K562 (cell line): ENCODE data around the gene SLC6A8. TPM values are rescaled to one million over a fixed set of nuclear protein-coding genes. Genes with fewer than 3 reads are reported as not detected.

ENCODE experiments used
- ATAC-seq: fragments of 200-7000 bp; cut with Tn5 transposase; 3 replicates; pipeline ENCODE4 v1.9.1; 2020; ENCODE audit warnings: moderate library complexity
- BruUV-seq: library from RNA; stranded (reverse); fragments of 400-500 nt; replicated peaks from 2 replicates; lab custom pipeline; 2021; lab: Mats Ljungman, UMichigan
- CTCF ChIA-PET: fragments of 300-600 bp; formaldehyde crosslinking; extraction: SDS; loops from one replicate; lab custom pipeline; 2021; ENCODE audit warnings: low intra/inter-chr PET ratio; lab: Yijun Ruan, JAX
- POLR2A ChIA-PET: fragments of 300-600, 350-650 bp; sonication (Branson Sonifier 250); formaldehyde crosslinking; extraction: SDS; loops from one replicate; lab custom pipeline; 2021; ENCODE audit warnings: antibody characterized with exemption, inconsistent platforms; lab: Yijun Ruan, JAX
- DNase-seq, 4 experiments: peaks; one replicate each; pipeline versions ENCODE4 v3.0.0 to v3.0.0-alpha.2; 2011 to 2018; ENCODE audit warnings: low spot score in 3 of 4, mixed read lengths in 3 of 4; ENCODE audit errors: extremely low read depth in 1 of 4
- FAIRE-seq: peaks from 2 replicates; lab custom pipeline; 2011; peaks lifted over from hg19 to GRCh38; lab: Jason Lieb, UNC
- H2AFZ ChIP-seq: 2 replicates; pipeline ENCODE4 v1.6.0; 2011; ENCODE audit warnings: low read depth, low read length, control low read depth, inconsistent platforms
- H3K27ac ChIP-seq: fragments of 200-600 bp; 3 replicates; pipeline ENCODE4 v1.8.0; 2011; ENCODE audit warnings: low read depth, mild to moderate bottlenecking, control low read depth, inconsistent platforms, low read length, moderate library complexity, mixed read lengths; ENCODE audit errors: extremely low read depth
- H3K27me3 ChIP-seq, 2 experiments: fragments of 300-600 bp in 1 of 2; 2 replicates in 1 of 2; 3 replicates in 1 of 2; pipeline versions ENCODE4 v1.6.0 to v1.8.0; 2011; ENCODE audit warnings: inconsistent platforms in 2 of 2, low read length in 2 of 2, mild to moderate bottlenecking in 1 of 2, mixed read lengths in 1 of 2, moderate library complexity in 1 of 2; ENCODE audit not compliant: control insufficient read depth in 2 of 2, insufficient read depth in 2 of 2
- H3K36me3 ChIP-seq: fragments of 300-600 bp; 3 replicates; pipeline ENCODE4 v1.8.0; 2011; ENCODE audit warnings: mild to moderate bottlenecking, low read length, inconsistent platforms; ENCODE audit not compliant: control insufficient read depth, insufficient read depth
- H3K4me1 ChIP-seq, 2 experiments: fragments of 200-600 bp in 1 of 2; replicated peaks in 1 of 2; 2 replicates in 1 of 2; 3 replicates in 1 of 2; pipeline versions ENCODE4 v1.5.1 to v1.8.0; 2011; ENCODE audit warnings: inconsistent platforms in 2 of 2, low read length in 2 of 2, mild to moderate bottlenecking in 1 of 2, mixed read lengths in 1 of 2, moderate library complexity in 1 of 2; ENCODE audit not compliant: control insufficient read depth in 2 of 2, insufficient read depth in 2 of 2
- H3K4me2 ChIP-seq: 2 replicates; pipeline ENCODE4 v1.6.1; 2011; ENCODE audit warnings: low read length, control low read depth, inconsistent platforms, mixed read lengths; ENCODE audit not compliant: insufficient read depth
- H3K4me3 ChIP-seq: fragments of 200-600 bp; sonication (generic), shearing (Covaris generic); 2 replicates; pipeline ENCODE4 v1.5.1; 2016; ENCODE audit warnings: control low read depth, inconsistent platforms
- H3K79me2 ChIP-seq: fragments of 200-600 bp; 3 replicates; pipeline ENCODE4 v1.8.0; 2011; ENCODE audit warnings: low read length, inconsistent platforms; ENCODE audit not compliant: control insufficient read depth, insufficient read depth
- H3K9ac ChIP-seq, 2 experiments: 2 replicates each; pipeline versions ENCODE4 v1.6.0 to v1.6.1; 2011; ENCODE audit warnings: low read depth in 2 of 2, low read length in 2 of 2, control low read depth in 1 of 2, inconsistent platforms in 1 of 2, mild to moderate bottlenecking in 1 of 2, mixed read lengths in 1 of 2; ENCODE audit not compliant: insufficient read depth in 1 of 2
- H3K9me1 ChIP-seq: one replicate; pipeline ENCODE4 v1.6.0; 2011; ENCODE audit warnings: inconsistent platforms, mild to moderate bottlenecking, low read length, moderate library complexity; ENCODE audit not compliant: control insufficient read depth, insufficient read depth
- H3K9me3 ChIP-seq: replicated peaks from 2 replicates; pipeline ENCODE4 v1.5.1; 2011; ENCODE audit warnings: low read depth, low read length, inconsistent platforms; ENCODE audit not compliant: control insufficient read depth, insufficient read depth
- H4K20me1 ChIP-seq: replicated peaks from 2 replicates; pipeline ENCODE4 v1.6.1; 2011; ENCODE audit warnings: low read length, inconsistent platforms, mixed read lengths; ENCODE audit not compliant: control insufficient read depth, insufficient read depth
- DPF2 ChIP-seq: fragments of 450-650 bp; IDR thresholded peaks from 2 replicates; pipeline ENCODE4 v1.6.1; 2016
- HDAC3 ChIP-seq: fragments of 450-650 bp; IDR thresholded peaks from 2 replicates; pipeline ENCODE4 v1.6.1; 2018; ENCODE audit warnings: borderline replicate concordance, mild to moderate bottlenecking, moderate library complexity; ENCODE audit not compliant: partially characterized antibody
- POLR2B ChIP-seq: fragments of 450-650 bp; IDR thresholded peaks from 2 replicates; pipeline ENCODE4 v1.6.1; 2018; ENCODE audit warnings: low read depth; ENCODE audit not compliant: partially characterized antibody
- SRSF9 ChIP-seq: fragments of 200-400 bp; formaldehyde crosslinking; IDR thresholded peaks from 2 replicates; pipeline ENCODE4 v1.6.1; 2017; ENCODE audit warnings: low read depth, low read length, borderline replicate concordance
- TFE3 ChIP-seq: fragments of 450-650 bp; formaldehyde crosslinking; IDR thresholded peaks from 2 replicates; pipeline ENCODE4 v1.4.0; 2020; ENCODE audit warnings: mild to moderate bottlenecking, mixed read lengths
- THRA ChIP-seq: fragments of 450-650 bp; IDR thresholded peaks from 2 replicates; pipeline ENCODE4 v1.6.1; 2017; ENCODE audit warnings: mild to moderate bottlenecking, moderate library complexity
- ZNF695 ChIP-seq: fragments of 450-650 bp; formaldehyde crosslinking; IDR thresholded peaks from 2 replicates; pipeline ENCODE4 v1.4.0; 2020; ENCODE audit warnings: mild to moderate bottlenecking, moderate library complexity
- WGBS: fragments of 100-300 bp; shearing (Covaris generic); methylation state at CpG from one replicate; pipeline ENCODE4 v1.1.6; 2016; ENCODE audit warnings: low coverage, mixed read lengths; ENCODE audit not compliant: insufficient coverage; ENCODE audit errors: missing lambda C conversion rate; 5-methylcytosine and 5-hydroxymethylcytosine counted together
- in situ Hi-C: fragments of 300-500 bp; cut with MboI; formaldehyde crosslinking; loops from 4 replicates; pipeline ENCODE4 v1.15.0; 2018; ENCODE audit warnings: inconsistent platforms, mixed read lengths
- intact Hi-C: fragments of 100-400 bp; cut with micrococcal nuclease; formaldehyde crosslinking; loops from 2 replicates; pipeline ENCODE4 v1.14.2; 2022
- polyA plus RNA-seq, 8 experiments: library from polyadenylated mRNA; depleted of rRNA in 4 of 8; stranded (reverse) in 5 of 8; unstranded in 3 of 8; fragments of >200 nt; fragmentation: Nextera tagmentation in 2 of 8; fragmentation: Illumina TruSeq in 1 of 8; extraction: Ambion mirVana in 2 of 8; extraction: Trizol in 1 of 8; gene quantifications; 2 replicates each; pipeline versions ENCODE4 v1.2.1 to v1.2.3, GENCODE V29; 2011 to 2014; ENCODE audit warnings: inconsistent platforms in 1 of 8, missing spikeins in 1 of 8
- total RNA-seq, 7 experiments: library from RNA; depleted of rRNA in 6 of 7; stranded (reverse); fragments of >200 nt in 6 of 7; fragmentation: Illumina TruSeq in 2 of 7; extraction: Trizol in 2 of 7; gene quantifications; 2 replicates each; pipeline versions ENCODE4 v1.2.1 to v1.2.3, GENCODE V29; 2011 to 2021; ENCODE audit warnings: low replicate concordance in 1 of 7
- TF ChIP-seq, protein P1 (sequence below): fragments of 250-450 bp; sonication (Bioruptor Pico); IDR thresholded peaks from 2 replicates; pipeline ENCODE4 v1.5.0; 2022; ENCODE audit warnings: mild to moderate bottlenecking
- TF ChIP-seq, protein P2 (sequence below): sonication (generic); formaldehyde crosslinking; IDR thresholded peaks from 2 replicates; pipeline ENCODE4 v1.8.0; 2023; ENCODE audit warnings: missing genetic modification reagents, mild to moderate bottlenecking, borderline replicate concordance

SLC6A8 gene
- total and polyA plus RNA-seq, 9 of the 15 experiments (the other 6 are each of a cell fraction or from before 2014, with no cell fraction given), result 0.68 to 144 (median 34.3) TPM

DNA sequence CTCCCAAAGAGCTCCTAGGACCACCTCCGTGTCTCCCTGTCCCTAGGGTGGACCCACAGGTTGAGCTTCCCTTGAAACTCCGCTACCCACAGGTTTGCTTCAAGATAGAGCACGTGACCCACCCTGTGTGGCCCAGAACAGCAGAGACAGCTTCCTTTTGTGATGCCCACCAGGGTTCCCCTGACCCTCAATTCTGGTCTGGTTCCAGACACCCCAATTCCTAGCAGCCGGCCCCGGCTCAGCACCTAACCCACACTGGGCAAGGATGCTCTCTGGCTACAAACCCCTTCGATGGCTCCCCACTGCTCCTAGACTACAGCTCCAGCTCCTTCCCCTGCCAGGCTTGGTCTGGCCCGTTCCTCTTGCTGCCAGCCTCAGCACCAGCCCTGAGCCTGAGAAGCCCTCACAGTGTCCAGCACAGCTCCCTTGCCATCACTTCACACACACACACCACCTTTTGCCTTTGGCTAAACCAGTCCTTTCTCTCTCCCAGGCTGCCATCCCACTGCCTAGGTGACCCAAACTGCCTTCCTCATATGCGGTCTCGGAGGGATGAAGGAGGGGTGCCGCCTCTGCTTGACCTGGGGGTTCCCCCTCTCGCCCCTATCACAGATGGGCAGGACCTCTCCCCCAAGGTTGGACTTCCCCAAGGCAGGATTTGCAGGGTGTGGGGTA, 20.3 kb upstream of the SLC6A8 start:
- in situ Hi-C loops, result loop anchor here (5.0 to 10.0 kb wide), 3 partner anchors 55 to 723 kb away; no protein-coding TSS in a partner anchor
- no TSS peak for BruUV-seq
- Histone ChIP-seq H3K4me1 (peaks cover 3 to 39% of the 10 kb centered on the region in 2 experiments; a peak in 4 of 5 replicates), H3K9me1 (peaks cover 4% of the 10 kb centered on the region), H3K36me3 (no peaks in the 10 kb centered on the region), H4K20me1 (no peaks in the 10 kb centered on the region), H3K27me3 (peaks cover 2 to 18% of the 10 kb centered on the region in 2 experiments; a peak in 3 of 5 replicates), H3K79me2 (no peaks in the 10 kb centered on the region), H3K4me2 (peak overlapping the region; percentile 18; the same call in 1 of the 2 replicates), H3K9ac (no peak overlapping the region), H3K27ac (no peak overlapping the region), H2AFZ (peak overlapping the region; percentile 93), H3K4me3 (no peak overlapping the region), H3K9me3 (no peaks in the 10 kb centered on the region)
- DNase-seq (no peak), ATAC-seq (no peak), FAIRE-seq (no peak)
- intact Hi-C loops, result loop anchor here (5.0 to 10.0 kb wide), 3 partner anchors 110 to 713 kb away; no protein-coding TSS in a partner anchor
- ChIA-PET POLR2A (interaction anchor here (0.7 to 1.4 kb wide), 3 partner anchors 58 to 175 kb away, joined by 3 to 4 read pairs (median 3); no protein-coding TSS in a partner anchor), CTCF (interaction anchor here (0.6 to 2.2 kb wide), 4 partner anchors 24 to 128 kb away, joined by 3 to 14 read pairs (median 8); no protein-coding TSS in a partner anchor)
- WGBS, result 42% methylated on average over 7 of the region's 11 CpGs
- TF ChIP-seq, protein P1, sequence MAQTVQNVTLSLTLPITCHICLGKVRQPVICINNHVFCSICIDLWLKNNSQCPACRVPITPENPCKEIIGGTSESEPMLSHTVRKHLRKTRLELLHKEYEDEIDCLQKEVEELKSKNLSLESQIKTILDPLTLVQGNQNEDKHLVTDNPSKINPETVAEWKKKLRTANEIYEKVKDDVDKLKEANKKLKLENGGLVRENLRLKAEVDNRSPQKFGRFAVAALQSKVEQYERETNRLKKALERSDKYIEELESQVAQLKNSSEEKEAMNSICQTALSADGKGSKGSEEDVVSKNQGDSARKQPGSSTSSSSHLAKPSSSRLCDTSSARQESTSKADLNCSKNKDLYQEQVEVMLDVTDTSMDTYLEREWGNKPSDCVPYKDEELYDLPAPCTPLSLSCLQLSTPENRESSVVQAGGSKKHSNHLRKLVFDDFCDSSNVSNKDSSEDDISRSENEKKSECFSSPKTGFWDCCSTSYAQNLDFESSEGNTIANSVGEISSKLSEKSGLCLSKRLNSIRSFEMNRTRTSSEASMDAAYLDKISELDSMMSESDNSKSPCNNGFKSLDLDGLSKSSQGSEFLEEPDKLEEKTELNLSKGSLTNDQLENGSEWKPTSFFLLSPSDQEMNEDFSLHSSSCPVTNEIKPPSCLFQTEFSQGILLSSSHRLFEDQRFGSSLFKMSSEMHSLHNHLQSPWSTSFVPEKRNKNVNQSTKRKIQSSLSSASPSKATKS (CRISPR knock-in tag), result no peak
- TF ChIP-seq, protein P2, sequence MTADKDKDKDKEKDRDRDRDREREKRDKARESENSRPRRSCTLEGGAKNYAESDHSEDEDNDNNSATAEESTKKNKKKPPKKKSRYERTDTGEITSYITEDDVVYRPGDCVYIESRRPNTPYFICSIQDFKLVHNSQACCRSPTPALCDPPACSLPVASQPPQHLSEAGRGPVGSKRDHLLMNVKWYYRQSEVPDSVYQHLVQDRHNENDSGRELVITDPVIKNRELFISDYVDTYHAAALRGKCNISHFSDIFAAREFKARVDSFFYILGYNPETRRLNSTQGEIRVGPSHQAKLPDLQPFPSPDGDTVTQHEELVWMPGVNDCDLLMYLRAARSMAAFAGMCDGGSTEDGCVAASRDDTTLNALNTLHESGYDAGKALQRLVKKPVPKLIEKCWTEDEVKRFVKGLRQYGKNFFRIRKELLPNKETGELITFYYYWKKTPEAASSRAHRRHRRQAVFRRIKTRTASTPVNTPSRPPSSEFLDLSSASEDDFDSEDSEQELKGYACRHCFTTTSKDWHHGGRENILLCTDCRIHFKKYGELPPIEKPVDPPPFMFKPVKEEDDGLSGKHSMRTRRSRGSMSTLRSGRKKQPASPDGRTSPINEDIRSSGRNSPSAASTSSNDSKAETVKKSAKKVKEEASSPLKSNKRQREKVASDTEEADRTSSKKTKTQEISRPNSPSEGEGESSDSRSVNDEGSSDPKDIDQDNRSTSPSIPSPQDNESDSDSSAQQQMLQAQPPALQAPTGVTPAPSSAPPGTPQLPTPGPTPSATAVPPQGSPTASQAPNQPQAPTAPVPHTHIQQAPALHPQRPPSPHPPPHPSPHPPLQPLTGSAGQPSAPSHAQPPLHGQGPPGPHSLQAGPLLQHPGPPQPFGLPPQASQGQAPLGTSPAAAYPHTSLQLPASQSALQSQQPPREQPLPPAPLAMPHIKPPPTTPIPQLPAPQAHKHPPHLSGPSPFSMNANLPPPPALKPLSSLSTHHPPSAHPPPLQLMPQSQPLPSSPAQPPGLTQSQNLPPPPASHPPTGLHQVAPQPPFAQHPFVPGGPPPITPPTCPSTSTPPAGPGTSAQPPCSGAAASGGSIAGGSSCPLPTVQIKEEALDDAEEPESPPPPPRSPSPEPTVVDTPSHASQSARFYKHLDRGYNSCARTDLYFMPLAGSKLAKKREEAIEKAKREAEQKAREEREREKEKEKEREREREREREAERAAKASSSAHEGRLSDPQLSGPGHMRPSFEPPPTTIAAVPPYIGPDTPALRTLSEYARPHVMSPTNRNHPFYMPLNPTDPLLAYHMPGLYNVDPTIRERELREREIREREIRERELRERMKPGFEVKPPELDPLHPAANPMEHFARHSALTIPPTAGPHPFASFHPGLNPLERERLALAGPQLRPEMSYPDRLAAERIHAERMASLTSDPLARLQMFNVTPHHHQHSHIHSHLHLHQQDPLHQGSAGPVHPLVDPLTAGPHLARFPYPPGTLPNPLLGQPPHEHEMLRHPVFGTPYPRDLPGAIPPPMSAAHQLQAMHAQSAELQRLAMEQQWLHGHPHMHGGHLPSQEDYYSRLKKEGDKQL (CRISPR knock-in tag), result no peak
- TF ChIP-seq HDAC3 (no peak), TFE3 (CRISPR knock-in tag) (peak; percentile 45), POLR2B (no peak), DPF2 (no peak), SRSF9 (no peak), THRA (no peak), ZNF695 (CRISPR knock-in tag) (no peak)
